NCI-H146 treated with DMSO at 0.1 percent for 48 hours (cell line): ENCODE results near the gene CSAD.
"Not testable (repeated sequence)": the region's sequence is repeated elsewhere in the genome, so short reads cannot be mapped to it uniquely, and the experiment has no call there.

Experiments used
- DNase-seq: peaks from one replicate; lab custom pipeline; 2025; ENCODE audit not compliant: unreplicated experiment; lab: John Stamatoyannopoulos, UW

The CSAD gene

DNA sequence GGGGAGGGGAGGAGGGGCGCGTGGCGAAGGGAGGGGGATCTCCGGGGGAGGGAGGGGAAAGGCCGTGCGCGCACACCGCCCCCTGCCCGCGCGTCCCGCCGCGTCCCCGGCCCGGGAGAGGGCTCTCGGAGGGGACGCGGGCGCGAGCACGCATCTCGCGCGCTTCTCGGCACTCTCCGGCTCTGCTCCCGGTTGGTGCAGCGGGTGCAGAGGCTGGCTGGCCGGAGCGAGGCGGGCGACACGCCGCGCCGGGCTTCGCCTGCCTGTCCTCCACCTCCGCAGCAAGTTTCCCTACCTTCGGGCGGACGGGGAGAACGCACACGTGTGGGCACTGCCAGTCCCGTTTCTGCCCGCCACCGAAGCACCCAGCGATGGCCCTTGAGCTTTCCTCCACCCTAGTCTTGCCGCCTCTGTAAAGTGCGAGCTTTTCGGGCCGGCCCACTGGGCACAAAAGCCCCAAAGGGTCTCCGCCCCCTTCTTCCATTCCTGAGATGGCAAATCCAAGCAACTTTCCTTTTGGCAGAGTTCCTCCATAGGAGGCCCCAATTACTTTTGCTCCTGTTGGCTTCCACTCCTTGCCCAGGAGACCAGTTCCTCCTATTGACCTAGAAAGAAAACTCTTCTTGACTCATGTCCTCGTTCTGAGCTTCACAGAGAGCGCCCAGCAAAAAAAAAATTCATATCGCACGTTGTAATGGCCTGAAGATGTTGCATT, 363 bp upstream of the CSAD start:
- DNase-seq, result peak; percentile 68

DNA sequence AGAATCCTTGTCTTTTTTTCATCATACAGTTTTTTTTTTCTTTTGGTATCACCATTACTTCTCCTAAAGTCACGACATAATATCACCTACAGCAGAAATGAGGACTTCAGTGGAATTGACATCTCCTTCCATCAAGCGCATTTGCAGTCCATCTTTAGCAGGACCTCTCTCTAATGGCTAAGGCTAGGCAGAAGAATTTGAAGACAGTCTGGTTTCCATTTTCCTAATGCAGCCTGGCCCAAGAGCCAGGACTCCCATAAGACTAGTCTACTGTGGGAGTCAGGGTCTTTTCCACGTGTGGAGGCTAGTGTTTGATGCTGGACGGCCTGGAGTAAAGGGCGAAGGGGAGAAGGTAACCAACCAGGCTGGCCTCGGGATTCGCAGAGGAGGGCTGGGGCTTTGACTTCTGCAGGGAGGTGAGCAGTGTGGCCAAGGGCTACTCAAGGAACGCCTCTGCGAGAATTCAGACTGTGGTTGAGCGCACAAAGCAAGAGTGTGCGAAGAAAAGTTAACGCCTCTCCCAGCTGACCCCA, 972 bp downstream of the CSAD start:
- peak; percentile 37 for DNase-seq

DNA sequence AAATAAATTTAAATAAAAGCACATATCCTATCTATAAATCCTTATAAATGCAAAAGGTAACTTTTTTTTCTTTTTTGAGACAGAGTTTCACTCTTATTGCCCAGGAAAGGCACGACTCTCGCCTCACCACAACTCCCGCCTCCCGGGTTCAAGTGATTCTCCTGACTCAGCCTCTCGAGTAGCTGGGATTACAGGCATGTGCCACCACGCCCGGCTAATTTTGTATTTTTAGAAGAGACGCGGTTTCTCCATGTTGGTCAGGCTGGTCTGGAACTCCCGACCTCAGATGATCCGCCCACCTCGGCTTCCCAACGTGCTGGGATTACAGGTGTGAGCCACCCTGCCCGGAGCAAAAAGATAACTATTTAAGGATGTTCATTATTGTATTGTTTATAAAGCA, 1.9 kb downstream of the CSAD start:
- not testable (repeated sequence) for DNase-seq

DNA sequence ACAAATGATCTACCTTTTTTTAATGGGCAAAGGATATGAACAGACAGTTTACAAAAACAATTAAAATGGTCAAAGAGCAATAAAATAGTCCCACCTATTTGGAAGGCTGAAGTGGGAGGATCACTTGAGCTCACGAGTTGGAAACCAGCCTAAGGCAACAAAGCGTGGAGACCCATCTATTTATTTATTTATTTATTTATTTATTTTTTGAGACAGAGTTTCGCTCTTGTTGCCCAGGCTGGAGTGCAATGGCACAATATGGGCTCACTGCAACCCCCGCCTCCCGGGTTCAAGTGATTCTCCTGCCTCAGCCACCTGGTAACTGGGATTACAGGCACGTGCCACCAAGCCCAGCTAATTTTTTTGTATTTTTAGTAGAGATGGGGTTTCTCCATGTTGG, 3.3 kb downstream of the CSAD start:
- DNase-seq, result not testable (repeated sequence)

DNA sequence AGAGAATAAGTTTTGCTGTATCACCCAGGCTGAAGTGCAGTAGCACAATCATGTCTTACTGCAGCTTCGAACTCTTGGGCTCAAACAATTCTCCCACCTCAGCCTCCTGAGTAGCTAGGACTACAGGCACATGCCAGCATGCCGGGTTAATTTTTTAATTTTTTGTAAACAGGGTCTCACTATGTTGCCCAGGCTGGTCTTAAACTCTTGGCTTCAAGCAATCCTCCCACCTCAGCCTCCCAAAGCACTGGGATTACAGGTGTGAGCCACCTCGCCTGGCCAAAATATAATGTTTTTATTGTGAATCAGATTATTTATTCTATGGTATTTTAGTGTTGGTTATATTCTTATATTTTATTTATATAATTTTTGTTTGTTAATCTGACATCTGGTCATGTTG, 4.0 kb downstream of the CSAD start:
- no peak for DNase-seq

DNA sequence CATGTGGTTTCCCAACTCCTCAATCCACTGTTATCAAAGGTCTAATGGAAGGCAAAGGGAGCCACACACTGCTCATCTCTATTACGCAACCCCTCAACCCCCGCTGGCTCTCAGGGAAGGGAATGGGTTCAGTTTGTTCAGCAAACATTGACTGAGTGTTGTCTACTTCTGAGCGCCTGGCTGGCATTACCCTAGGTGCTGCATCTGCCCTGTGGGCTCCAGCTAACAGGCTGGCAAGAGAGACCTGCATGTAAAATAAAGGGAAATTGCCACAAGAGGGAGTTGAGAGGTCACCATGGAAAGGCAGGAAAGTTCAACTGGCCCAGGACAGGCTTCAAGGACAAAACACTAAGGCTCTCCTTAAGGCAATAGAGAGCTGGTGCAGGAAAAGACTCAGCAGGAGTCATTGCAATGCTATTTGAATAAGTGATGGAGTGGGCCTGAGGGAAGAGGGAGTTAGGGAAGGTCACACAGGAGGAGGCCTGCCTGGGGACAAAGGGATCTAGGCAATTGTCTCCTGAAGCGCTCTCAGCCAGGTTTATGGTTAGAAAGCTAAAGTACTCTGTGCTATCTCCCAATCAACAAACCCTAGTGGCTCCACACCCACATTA, 5.7 kb downstream of the CSAD start:
- DNase-seq, result peak; percentile 96

DNA sequence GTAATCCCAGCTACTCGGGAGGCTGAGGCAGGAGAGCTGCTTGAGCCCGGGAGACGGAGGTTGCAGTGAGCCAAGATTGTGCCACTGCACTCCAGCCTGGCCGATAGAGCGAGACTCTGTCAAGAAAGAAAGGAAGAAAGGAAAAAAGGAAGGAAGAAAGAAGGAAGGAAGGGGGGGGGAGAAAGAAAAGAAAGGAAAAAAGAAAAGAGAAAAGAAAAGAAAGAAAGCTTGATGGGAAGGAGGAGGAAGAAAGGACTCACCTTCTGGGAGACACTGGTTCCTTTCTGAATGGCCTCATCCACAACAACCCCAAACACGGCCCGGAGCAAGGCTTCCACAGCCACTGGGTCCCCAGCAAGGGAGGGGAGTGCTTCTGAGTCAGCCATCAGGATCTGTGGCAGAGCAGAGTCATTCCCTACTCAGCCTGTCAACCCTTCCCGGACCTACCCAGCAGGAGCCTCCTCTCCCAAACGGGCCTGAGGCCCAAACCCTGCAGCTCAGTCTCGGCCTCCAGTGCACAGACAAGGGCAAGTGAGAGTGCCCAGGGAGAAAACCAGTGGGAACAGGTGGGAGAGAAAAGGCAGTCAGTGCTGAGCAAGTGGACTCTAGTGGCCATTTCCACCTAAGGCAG, 7.5 kb downstream of the CSAD start:
- no peak for DNase-seq

- no peak for DNase-seq
These were observed 8.4 kb downstream of the CSAD start for GRCh38 chr12:53172352-53172751.

- DNase-seq, result no peak
These were observed 8.9 kb downstream of the CSAD start for GRCh38 chr12:53171725-53172329.

- no peak for DNase-seq
These were observed 9.6 kb downstream of the CSAD start for GRCh38 chr12:53170876-53171724.

DNA sequence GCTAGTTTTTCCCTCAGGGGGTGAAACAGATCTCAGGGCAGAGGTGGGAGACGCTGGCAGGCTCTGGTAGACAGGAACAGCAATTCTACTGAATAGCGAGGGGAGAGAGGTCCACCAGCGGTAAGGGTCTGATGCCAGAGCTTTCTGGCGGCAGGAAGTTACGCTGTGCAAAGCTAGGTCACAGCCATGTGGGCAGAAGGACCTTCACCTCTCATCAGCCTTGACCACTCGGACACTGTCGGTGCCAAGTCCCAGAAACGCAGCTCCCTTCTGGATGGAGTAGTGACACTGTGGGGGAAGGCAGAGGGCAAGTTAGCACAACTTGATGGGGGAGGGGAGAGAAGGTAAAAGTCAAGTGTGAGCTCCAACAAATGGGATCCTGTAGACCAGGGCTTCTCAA, 10.5 kb downstream of the CSAD start:
- no peak for DNase-seq

DNA sequence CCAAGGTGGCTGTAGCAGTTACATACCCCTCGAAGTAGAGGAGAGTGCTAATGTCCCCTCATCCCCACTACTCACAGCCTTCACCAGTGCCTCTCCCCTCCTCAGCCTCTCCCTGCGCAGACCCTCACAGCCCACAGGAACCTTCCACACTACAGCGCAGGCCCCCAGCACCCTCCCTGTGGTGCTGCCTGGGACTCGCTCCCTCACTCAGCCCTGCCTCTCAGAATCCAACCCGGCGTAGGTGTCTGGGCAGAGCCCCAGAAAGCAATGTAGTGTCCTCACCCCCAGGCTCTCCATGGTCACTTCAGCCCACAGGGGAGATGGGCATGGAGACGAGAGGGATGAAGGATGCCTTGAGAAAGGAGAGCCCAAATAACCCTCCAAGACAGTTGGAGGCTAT, 11.1 kb downstream of the CSAD start:
- DNase-seq, result no peak

DNA sequence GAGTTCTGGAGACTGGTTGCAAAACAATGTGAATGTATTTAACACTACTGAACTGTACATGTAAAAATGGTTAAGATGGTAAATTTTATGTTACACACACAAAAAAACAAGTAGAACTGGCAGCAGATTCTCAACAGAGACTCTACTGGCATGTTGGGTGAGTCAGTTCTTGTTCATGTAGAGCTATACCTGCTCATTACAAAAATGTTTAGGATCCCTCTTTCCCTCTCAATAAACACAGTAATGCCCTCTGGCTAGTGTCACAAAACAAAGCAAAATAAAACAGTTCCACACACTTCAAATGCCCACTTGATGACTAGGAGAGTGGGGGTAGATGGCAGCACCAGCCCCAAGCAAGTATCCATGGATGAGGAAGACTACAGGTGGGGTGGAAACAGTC, 13.9 kb downstream of the CSAD start:
- no peak for DNase-seq

DNA sequence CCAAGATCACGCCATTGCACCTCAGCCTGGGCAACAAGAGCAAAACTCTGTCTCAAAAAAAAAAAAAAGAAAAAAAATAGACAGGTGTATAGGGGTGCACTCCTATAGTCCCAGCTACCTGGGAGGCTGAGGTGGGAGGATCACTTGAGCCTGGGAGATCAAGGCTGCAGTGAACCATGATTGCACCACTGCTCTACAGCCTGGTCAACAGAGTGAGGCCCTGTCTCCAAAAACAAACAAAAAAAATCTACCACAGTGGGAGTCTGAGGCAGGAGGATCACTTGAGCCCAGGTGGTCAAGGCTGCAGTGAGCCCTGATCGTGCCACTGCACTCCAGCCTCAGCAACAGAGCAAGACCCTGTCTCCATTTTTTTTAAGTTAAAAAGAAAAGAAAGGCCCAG, 17.7 kb downstream of the CSAD start:
- DNase-seq, result not testable (repeated sequence)

GRCh38 chr12:53161119-53161911, 19.4 kb downstream of the CSAD start:
- DNase-seq, result no peak

GRCh38 chr12:53160673-53161072, 20.1 kb downstream of the CSAD start:
- DNase-seq, result no peak

- no peak for DNase-seq
These were observed 20.7 kb downstream of the CSAD start for GRCh38 chr12:53160000-53160399.

DNA sequence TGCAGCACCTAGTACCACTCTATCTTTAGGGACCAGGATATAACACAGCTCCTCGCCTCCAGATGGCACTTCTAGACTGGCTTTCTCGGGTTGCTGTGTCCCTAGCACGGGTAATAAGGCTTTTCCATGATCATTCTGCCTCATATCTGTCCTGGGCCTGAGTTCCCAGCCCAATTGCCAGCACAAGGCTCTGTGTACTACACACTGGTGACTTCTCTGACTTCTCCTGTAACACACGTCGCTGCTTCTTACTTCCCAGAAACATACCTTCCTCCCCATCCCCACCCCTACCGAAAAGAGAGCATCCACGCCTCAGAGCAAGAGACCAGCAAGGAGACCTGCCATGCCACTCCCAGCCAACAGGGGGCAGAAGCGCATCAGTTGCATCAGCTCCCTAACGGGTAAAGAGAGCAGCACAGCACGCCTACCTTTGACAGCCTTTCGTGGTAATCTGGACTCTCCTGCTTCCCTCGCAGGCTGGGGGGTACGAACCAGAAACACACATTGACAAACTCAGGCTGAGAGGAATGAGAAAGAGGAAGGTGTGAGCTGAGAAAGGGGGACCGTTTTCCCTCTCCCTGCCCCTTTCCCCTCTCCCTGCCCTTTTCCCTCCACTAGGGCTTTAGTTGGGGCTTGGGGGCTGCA, 21.4 kb downstream of the CSAD start:
- DNase-seq, result peak; percentile 85

DNA sequence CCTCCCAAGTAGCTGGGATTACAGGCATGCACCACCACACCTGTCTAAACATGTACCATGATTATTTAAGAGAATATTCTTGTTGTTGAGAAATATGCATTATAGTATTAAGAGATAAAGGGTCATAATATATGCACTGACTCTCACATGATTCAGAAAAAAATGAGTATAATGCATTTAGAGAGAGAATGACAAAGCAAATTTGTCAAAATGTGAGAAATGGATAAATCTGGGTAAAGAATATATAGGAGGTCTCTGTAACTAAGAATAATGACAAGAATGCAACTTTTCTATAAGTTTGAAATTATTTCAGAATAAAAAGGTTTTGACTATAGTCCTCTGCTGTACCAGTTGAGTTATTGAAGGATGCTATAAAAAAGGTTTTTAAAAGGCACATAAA, 28.3 kb downstream of the CSAD start:
- DNase-seq, result no peak

DNA sequence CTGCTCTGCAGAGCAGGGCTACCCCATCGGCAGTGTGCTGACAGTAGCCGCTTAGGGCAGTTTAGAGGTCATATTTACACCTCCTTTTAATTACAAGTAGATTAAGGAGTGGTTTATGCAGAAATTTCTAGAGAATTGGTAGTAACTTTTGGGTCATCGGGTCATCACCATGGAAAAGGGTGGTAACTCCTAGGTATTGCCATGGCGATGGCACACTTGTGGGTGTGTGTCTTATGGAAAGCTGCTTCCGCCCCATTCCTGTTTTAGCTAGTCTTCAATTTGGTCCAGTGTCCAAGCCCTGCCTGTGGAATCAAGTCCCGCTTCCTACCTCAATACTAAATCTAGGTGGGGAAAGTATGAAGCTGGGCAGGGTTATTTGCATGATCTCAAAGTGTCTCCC, 29.7 kb downstream of the CSAD start:
- no peak for DNase-seq
